ENCODE results near the gene TCTN3. TPM values are rescaled to one million over a fixed set of nuclear protein-coding genes. Genes with fewer than 3 reads are reported as not detected.
"Not testable (repeated sequence)": the region's sequence is repeated elsewhere in the genome, so short reads cannot be mapped to it uniquely, and the experiment has no call there.

Gene TCTN3
- total RNA-seq, 4 donors from 2014 or later: 5.0 to 27.1 (median 24.0) TPM

GRCh38 chr10:95739056-95739455 lies 45.3 kb upstream of the TCTN3 start:
- Histone ChIP-seq H3K27ac (no peak overlapping the region), H3K4me3 (no peak overlapping the region), H3K4me1 (peaks cover 0 to 7% (median 3%) of the 10 kb centered on the region in 4 donors), H3K9me3 (no peaks in the 10 kb centered on the region), H3K27me3 (no peaks in the 10 kb centered on the region), H3K36me3 (no peaks in the 10 kb centered on the region)
- no peak for DNase-seq
- TF ChIP-seq POLR2A (IDR thresholded peaks at IDR 0.05) (no peak), CTCF (IDR thresholded peaks at IDR 0.05) (no peak)

- H3K4me1 ChIP-seq, DNase-seq, H3K36me3 ChIP-seq, H3K9me3 ChIP-seq, H3K4me3 ChIP-seq, H3K27me3 ChIP-seq, H3K27ac ChIP-seq: not testable (repeated sequence)
Observed at GRCh38 chr10:95732907-95733306, 39.2 kb upstream of the TCTN3 start.

GRCh38 chr10:95730233-95730632 lies 36.5 kb upstream of the TCTN3 start:
- Histone ChIP-seq H3K4me3 (no peak overlapping the region), H3K4me1 (no peaks in the 10 kb centered on the region), H3K27ac (peak overlapping the region in 2 of 4 donors; percentile 28 to 29), H3K27me3 (no peaks in the 10 kb centered on the region), H3K9me3 (no peaks in the 10 kb centered on the region), H3K36me3 (no peaks in the 10 kb centered on the region)
- no peak for DNase-seq
- no peak for TF ChIP-seq CTCF (IDR thresholded peaks at IDR 0.05)
- no peak for TF ChIP-seq POLR2A (IDR thresholded peaks at IDR 0.05)

- H3K4me1 ChIP-seq: no peaks in the 10 kb centered on the region
- no peak overlapping the region for H3K4me3 ChIP-seq
- DNase-seq: no peak
- no peaks in the 10 kb centered on the region for H3K27me3 ChIP-seq
- no peaks in the 10 kb centered on the region for H3K36me3 ChIP-seq
- H3K9me3 ChIP-seq: no peaks in the 10 kb centered on the region
- TF ChIP-seq POLR2A (IDR thresholded peaks at IDR 0.05) (no peak), CTCF (IDR thresholded peaks at IDR 0.05) (no peak)
- peak overlapping the region in 3 of 4 donors; percentile 20 to 29 (median 28) for H3K27ac ChIP-seq
Observed at GRCh38 chr10:95729323-95730055, 35.8 kb upstream of the TCTN3 start.

GRCh38 chr10:95728526-95728925 lies 34.8 kb upstream of the TCTN3 start:
- Histone ChIP-seq H3K27me3 (no peaks in the 10 kb centered on the region), H3K9me3 (no peaks in the 10 kb centered on the region), H3K27ac (peak overlapping the region in 1 of 4 donors; percentile 28), H3K4me1 (no peaks in the 10 kb centered on the region), H3K4me3 (no peak overlapping the region), H3K36me3 (no peaks in the 10 kb centered on the region)
- DNase-seq: no peak
- TF ChIP-seq POLR2A (IDR thresholded peaks at IDR 0.05): no peak
- TF ChIP-seq CTCF (IDR thresholded peaks at IDR 0.05): no peak

- not testable (repeated sequence) for DNase-seq, H3K9me3 ChIP-seq
Observed at GRCh38 chr10:95722496-95722895, 28.8 kb upstream of the TCTN3 start.

GRCh38 chr10:95720745-95721144 lies 27.0 kb upstream of the TCTN3 start:
- not testable (repeated sequence) for DNase-seq, H3K27me3 ChIP-seq, H3K4me3 ChIP-seq

More at GRCh38 chr10:95722496-95722895, 28.8 kb upstream of the TCTN3 start:
- H3K4me3 ChIP-seq, H3K27me3 ChIP-seq, H3K36me3 ChIP-seq, H3K27ac ChIP-seq, H3K4me1 ChIP-seq: not testable (repeated sequence)

More at GRCh38 chr10:95720745-95721144, 27.0 kb upstream of the TCTN3 start:
- H3K9me3 ChIP-seq, H3K4me1 ChIP-seq, H3K27ac ChIP-seq, H3K36me3 ChIP-seq: not testable (repeated sequence)

Data from Peyer's patch (tissue), 4 donors.